Measurements from ENCODE around the gene GGCX. TPM values are rescaled to one million over a fixed set of nuclear protein-coding genes. Genes with fewer than 3 reads are reported as not detected.
A peak's percentile ranks its signal among the peaks of the same experiment; 100 is the strongest.

GGCX gene
- total and polyA plus RNA-seq, 2 of the 13 experiments (the other 11 are each of a cell fraction or from before 2014, with no cell fraction given) = 72.5 to 103 TPM

DNA sequence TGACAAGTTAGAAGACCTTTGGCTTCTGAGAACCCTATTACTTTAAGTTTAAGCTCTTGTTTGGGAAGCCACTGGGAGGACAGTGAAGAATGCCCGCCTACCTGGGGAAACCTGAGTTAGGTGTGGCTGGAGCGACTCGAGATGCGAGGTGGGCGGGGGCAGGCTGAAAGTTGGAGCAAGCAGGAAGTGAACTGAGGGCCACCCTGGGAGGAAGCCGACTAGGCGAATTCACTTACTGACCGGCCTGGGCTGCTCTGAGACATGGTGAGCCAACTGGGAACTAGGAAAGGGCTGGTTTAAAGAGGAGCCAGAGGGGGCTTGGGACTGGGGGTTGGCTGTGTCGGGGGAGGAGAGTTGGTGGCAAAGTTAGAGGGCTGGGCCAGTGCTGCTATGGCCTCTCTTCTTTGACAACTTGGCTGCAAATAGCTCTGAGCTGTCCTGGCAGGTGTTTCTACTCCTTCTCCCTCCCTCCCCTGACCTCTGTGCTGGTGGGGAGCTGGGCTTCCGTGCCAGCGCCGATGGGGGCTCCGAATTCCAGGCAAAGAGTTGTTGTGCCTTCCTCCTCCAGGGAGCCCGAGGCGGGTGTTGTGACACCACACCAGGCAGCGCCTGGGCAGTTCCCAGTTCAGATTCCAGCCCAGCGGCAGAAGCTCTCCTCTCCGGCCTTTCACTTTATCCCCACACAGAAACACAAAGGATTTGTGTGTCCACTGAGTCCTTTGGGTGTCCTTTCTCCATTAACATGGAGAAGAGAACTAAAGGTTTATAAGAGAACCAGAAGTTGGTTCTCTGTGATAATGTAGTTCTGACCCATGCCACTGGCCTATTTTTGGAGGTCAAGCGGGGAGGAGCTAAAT lies 16.3 kb upstream of the GGCX start, which contains the start of gene VAMP8 (continued):
- TF ChIP-seq, protein P1, sequence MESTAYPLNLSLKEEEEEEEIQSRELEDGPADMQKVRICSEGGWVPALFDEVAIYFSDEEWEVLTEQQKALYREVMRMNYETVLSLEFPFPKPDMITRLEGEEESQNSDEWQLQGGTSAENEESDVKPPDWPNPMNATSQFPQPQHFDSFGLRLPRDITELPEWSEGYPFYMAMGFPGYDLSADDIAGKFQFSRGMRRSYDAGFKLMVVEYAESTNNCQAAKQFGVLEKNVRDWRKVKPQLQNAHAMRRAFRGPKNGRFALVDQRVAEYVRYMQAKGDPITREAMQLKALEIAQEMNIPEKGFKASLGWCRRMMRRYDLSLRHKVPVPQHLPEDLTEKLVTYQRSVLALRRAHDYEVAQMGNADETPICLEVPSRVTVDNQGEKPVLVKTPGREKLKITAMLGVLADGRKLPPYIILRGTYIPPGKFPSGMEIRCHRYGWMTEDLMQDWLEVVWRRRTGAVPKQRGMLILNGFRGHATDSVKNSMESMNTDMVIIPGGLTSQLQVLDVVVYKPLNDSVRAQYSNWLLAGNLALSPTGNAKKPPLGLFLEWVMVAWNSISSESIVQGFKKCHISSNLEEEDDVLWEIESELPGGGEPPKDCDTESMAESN (CRISPR knock-in tag; conservative IDR thresholded peaks at IDR 0.05) = no peak
- TF ChIP-seq ZNF883 (CRISPR knock-in tag; IDR thresholded peaks at IDR 0.05; ENCODE audit: not compliant biosample characterization) (peak; percentile 67), TCF7L2 (IDR thresholded peaks at IDR 0.05; ENCODE audit: low read depth, low read length) (no peak), RBAK (CRISPR knock-in tag; IDR thresholded peaks at IDR 0.05) (no peak), ZNF17 (CRISPR knock-in tag; IDR thresholded peaks at IDR 0.05) (no peak), ZMYM3 (CRISPR knock-in tag; IDR thresholded peaks at IDR 0.05) (no peak), CCDC6 (CRISPR knock-in tag; IDR thresholded peaks at IDR 0.05) (peak; percentile 46; the same call in 1 of the 2 replicates), NKX3-1 (CRISPR knock-in tag; IDR thresholded peaks at IDR 0.05) (no peak), KDM5B (CRISPR knock-in tag; IDR thresholded peaks at IDR 0.05; ENCODE audit: borderline replicate concordance) (no peak; the same call in 1 of the 2 replicates), TEAD3 (CRISPR knock-in tag; optimal IDR thresholded peaks at IDR 0.05; ENCODE audit: borderline replicate concordance) (peak; percentile 81), ZBTB38 (CRISPR knock-in tag; IDR thresholded peaks at IDR 0.05) (no peak), NFATC3 (CRISPR knock-in tag; IDR thresholded peaks at IDR 0.05) (no peak; the same call in 1 of the 2 replicates), KDM1A (CRISPR knock-in tag; IDR thresholded peaks at IDR 0.05) (no peak)
- TF ChIP-seq, protein P2, sequence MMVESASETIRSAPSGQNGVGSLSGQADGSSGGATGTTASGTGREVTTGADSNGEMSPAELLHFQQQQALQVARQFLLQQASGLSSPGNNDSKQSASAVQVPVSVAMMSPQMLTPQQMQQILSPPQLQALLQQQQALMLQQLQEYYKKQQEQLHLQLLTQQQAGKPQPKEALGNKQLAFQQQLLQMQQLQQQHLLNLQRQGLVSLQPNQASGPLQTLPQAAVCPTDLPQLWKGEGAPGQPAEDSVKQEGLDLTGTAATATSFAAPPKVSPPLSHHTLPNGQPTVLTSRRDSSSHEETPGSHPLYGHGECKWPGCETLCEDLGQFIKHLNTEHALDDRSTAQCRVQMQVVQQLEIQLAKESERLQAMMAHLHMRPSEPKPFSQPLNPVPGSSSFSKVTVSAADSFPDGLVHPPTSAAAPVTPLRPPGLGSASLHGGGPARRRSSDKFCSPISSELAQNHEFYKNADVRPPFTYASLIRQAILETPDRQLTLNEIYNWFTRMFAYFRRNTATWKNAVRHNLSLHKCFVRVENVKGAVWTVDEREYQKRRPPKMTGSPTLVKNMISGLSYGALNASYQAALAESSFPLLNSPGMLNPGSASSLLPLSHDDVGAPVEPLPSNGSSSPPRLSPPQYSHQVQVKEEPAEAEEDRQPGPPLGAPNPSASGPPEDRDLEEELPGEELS (CRISPR knock-in tag; IDR thresholded peaks at IDR 0.05) = no peak
- TF ChIP-seq, protein P3, sequence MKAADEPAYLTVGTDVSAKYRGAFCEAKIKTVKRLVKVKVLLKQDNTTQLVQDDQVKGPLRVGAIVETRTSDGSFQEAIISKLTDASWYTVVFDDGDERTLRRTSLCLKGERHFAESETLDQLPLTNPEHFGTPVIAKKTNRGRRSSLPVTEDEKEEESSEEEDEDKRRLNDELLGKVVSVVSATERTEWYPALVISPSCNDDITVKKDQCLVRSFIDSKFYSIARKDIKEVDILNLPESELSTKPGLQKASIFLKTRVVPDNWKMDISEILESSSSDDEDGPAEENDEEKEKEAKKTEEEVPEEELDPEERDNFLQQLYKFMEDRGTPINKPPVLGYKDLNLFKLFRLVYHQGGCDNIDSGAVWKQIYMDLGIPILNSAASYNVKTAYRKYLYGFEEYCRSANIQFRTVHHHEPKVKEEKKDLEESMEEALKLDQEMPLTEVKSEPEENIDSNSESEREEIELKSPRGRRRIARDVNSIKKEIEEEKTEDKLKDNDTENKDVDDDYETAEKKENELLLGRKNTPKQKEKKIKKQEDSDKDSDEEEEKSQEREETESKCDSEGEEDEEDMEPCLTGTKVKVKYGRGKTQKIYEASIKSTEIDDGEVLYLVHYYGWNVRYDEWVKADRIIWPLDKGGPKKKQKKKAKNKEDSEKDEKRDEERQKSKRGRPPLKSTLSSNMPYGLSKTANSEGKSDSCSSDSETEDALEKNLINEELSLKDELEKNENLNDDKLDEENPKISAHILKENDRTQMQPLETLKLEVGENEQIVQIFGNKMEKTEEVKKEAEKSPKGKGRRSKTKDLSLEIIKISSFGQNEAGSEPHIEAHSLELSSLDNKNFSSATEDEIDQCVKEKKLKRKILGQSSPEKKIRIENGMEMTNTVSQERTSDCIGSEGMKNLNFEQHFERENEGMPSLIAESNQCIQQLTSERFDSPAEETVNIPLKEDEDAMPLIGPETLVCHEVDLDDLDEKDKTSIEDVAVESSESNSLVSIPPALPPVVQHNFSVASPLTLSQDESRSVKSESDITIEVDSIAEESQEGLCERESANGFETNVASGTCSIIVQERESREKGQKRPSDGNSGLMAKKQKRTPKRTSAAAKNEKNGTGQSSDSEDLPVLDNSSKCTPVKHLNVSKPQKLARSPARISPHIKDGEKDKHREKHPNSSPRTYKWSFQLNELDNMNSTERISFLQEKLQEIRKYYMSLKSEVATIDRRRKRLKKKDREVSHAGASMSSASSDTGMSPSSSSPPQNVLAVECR (CRISPR knock-in tag; IDR thresholded peaks at IDR 0.05; ENCODE audit: borderline replicate concordance) = peak; percentile 78
- TF ChIP-seq, protein P4, sequence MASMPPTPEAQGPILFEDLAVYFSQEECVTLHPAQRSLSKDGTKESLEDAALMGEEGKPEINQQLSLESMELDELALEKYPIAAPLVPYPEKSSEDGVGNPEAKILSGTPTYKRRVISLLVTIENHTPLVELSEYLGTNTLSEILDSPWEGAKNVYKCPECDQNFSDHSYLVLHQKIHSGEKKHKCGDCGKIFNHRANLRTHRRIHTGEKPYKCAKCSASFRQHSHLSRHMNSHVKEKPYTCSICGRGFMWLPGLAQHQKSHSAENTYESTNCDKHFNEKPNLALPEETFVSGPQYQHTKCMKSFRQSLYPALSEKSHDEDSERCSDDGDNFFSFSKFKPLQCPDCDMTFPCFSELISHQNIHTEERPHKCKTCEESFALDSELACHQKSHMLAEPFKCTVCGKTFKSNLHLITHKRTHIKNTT (CRISPR knock-in tag; IDR thresholded peaks at IDR 0.05) = no peak

Data from HepG2 (cell line).